Skeletal muscle tissue (tissue), 4 donors: ENCODE data around the gene TRIM47. TPM values are rescaled to one million over a fixed set of nuclear protein-coding genes. Genes with fewer than 3 reads are reported as not detected.

ENCODE experiments used
- H3K27ac ChIP-seq: one replicate; pipeline ENCODE4 v1.7.0; 2013; ENCODE audit warnings: mild to moderate bottlenecking, low read depth, low read length, inconsistent platforms
- H3K27me3 ChIP-seq, 3 donors: one replicate each; pipeline ENCODE4 v1.7.0; 2013; ENCODE audit warnings: low read length in 3 of 3; ENCODE audit not compliant: control insufficient read depth in 3 of 3, insufficient read depth in 3 of 3
- H3K36me3 ChIP-seq, 3 donors: one replicate each; pipeline ENCODE4 v1.7.0; 2013; ENCODE audit warnings: low read length in 3 of 3; ENCODE audit not compliant: control insufficient read depth in 3 of 3, insufficient read depth in 3 of 3
- H3K4me1 ChIP-seq, 3 donors: one replicate each; pipeline ENCODE4 v1.7.0; 2013; ENCODE audit warnings: low read length in 3 of 3, mild to moderate bottlenecking in 3 of 3; ENCODE audit not compliant: control insufficient read depth in 3 of 3, insufficient read depth in 3 of 3
- H3K4me3 ChIP-seq, 3 donors: one replicate each; pipeline ENCODE4 v1.7.0; 2013; ENCODE audit warnings: low read length in 3 of 3
- H3K9ac ChIP-seq, 3 donors: one replicate each; pipeline ENCODE4 v1.7.0; 2013; ENCODE audit warnings: low read length in 3 of 3, mild to moderate bottlenecking in 3 of 3, moderate library complexity in 2 of 3, low read depth in 1 of 3
- H3K9me3 ChIP-seq, 3 donors: one replicate each; pipeline ENCODE4 v1.7.0; 2013; ENCODE audit warnings: low read length in 3 of 3; ENCODE audit not compliant: control insufficient read depth in 3 of 3
- total RNA-seq: library from RNA; depleted of rRNA; stranded (reverse); fragments of >200 nt; gene quantifications from one replicate; pipeline ENCODE4 v1.2.3, GENCODE V29; 2014
- donor health status: Osteomylitis.

TRIM47 gene
- total RNA-seq, 1 donor from 2014 or later, result 23.5 TPM

DNA sequence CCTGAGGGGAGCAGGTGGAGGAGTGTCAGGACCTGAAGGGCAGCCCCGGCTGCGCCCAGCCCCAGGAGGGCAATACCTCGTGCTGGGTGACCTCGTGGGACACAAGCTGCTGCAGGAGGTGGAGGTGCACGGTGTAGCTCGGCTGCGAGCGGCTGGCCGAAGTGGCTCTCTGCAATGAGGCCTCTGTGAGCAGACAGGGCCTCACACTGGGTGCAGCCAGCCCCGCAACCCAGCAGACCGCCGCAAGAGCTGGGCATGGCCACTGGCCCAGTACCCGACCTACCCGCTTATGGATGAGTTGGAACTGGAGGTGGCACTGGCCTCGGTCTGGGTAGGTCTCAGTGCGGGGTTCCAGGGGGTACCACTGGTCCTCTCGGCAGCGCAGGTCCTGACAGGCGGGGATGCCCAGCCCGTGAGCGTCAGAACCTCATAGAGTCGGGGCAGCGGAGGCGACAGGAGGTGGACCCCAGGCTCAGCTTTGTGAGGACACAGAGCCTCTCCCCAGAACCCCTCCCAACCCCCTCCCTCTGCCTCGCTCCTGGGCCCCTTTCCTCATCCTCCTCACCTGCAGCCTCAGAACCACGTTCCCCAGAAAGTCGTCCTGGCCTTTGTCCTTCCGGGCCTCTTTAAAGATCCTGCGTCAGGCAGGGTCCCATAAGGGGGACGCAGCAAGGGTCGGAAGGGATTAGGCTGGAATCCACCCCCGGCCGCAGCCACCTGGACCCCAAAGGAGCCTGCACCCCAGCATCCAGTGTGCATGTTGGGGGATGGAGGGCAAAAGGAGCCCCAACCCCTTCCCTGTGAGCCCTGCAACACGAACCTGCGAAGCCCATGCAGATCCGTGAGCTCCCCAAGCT lies 38.2 kb downstream of the TRIM47 start:
- H3K27ac ChIP-seq, result no peak overlapping the region
- H3K36me3 ChIP-seq, result peaks cover 2 to 30% (median 9%) of the 10 kb centered on the region in 3 donors
- H3K4me1 ChIP-seq, result peaks cover 5 to 6% (median 5%) of the 10 kb centered on the region in 3 donors
- H3K27me3 ChIP-seq, result no peaks in the 10 kb centered on the region
- no peak overlapping the region for H3K4me3 ChIP-seq
- H3K9ac ChIP-seq, result no peak overlapping the region
- H3K9me3 ChIP-seq, result no peaks in the 10 kb centered on the region

DNA sequence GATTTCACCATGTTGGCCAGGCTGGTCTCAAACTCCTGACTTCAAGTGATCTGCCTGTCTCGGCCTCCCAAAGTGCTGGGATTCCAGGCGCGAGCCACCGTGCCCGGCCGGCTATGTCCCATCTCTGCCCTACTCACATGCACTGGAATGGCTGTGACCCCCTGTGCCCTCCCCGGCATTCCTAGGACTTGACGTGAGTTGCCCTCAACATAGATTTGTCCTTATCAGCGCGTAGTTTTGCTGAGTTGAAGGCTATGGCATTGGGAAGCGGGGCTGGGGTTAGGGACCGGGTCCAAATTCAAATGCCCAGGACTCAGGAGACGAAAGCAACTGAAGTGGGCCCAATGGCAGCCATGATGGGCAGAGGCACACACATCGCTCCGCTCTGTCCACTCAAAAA lies 40.0 kb downstream of the TRIM47 start:
- Histone ChIP-seq H3K27ac (no peak overlapping the region), H3K9me3 (no peaks in the 10 kb centered on the region), H3K9ac (no peak overlapping the region), H3K4me1 (peaks cover 0 to 11% (median 2%) of the 10 kb centered on the region in 3 donors), H3K27me3 (no peaks in the 10 kb centered on the region), H3K36me3 (peaks cover 2 to 47% (median 20%) of the 10 kb centered on the region in 3 donors), H3K4me3 (no peak overlapping the region)

GRCh38 chr17:75837899-75838298 lies 40.5 kb downstream of the TRIM47 start:
- peaks cover 0 to 11% (median 2%) of the 10 kb centered on the region in 3 donors for H3K4me1 ChIP-seq
- H3K36me3 ChIP-seq, result peaks cover 2 to 51% (median 24%) of the 10 kb centered on the region in 3 donors
- H3K27me3 ChIP-seq, result no peaks in the 10 kb centered on the region
- H3K9me3 ChIP-seq, result no peaks in the 10 kb centered on the region
- no peak overlapping the region for H3K9ac ChIP-seq
- H3K27ac ChIP-seq, result no peak overlapping the region
- no peak overlapping the region for H3K4me3 ChIP-seq

DNA sequence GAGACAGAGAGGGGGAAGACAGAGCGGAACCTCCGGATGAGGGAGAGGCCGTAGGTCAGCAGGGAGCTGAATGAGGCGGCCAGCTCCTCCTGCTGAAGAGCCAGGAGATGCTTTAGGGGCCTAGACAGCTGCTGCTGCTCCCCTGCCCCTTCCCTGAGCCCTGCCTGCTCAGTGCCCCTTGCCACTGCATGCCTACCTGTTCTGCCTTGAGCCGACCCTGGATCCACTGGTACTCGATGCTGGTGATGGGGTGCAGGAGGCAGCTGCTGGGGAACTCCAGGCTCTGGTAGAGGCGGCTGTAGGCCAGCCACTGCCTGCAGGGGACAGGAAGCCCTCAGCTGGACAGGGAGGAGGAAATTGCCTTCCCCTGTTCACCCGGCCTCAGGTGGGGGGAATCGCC lies 41.8 kb downstream of the TRIM47 start:
- H3K9me3 ChIP-seq, result no peaks in the 10 kb centered on the region
- peaks cover 2 to 46% (median 28%) of the 10 kb centered on the region in 3 donors for H3K36me3 ChIP-seq
- no peak overlapping the region for H3K27ac ChIP-seq
- H3K27me3 ChIP-seq, result no peaks in the 10 kb centered on the region
- no peak overlapping the region for H3K4me3 ChIP-seq
- H3K4me1 ChIP-seq, result peaks cover 0 to 16% (median 4%) of the 10 kb centered on the region in 3 donors
- H3K9ac ChIP-seq, result no peak overlapping the region

GRCh38 chr17:75835654-75835987 lies 42.8 kb downstream of the TRIM47 start:
- no peak overlapping the region for H3K4me3 ChIP-seq
- no peaks in the 10 kb centered on the region for H3K9me3 ChIP-seq
- no peak overlapping the region for H3K27ac ChIP-seq
- peaks cover 0 to 16% (median 4%) of the 10 kb centered on the region in 3 donors for H3K4me1 ChIP-seq
- no peak overlapping the region for H3K9ac ChIP-seq
- H3K27me3 ChIP-seq, result no peaks in the 10 kb centered on the region
- peaks cover 2 to 48% (median 31%) of the 10 kb centered on the region in 3 donors for H3K36me3 ChIP-seq

DNA sequence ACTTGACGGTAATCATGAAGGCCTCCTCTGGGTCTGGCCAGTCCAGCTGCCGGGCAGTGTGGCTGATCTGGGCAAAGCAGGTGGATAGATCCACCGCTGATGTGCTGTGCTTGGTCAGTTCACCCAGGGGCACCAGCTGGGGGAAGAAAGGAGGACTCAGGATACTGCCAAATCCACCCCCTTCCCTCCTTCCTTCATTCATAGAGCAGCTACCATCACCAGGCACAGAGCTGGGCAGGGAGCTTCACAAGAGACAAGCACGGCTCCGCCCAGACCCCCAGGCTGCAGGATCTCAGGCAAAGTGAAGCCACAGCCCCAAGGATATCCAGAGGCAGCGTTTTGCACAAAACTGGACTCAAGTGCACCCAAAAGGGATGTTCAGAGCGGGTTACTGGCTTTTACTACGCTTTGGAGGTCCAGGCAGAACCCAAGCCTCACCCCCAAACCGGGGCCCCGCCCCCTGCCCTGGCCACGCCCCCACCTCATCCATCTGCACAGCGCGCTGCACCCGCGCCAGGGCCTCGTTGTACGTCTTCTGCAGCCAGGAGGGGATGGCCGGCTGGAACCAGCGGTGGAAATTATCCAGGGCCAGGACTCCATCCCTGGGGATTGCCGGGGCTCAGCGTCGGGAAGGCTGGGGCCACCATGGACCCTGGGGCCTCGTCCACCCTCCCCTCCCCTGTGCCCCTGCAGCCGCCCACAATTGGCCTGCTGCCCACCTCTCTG lies 43.3 kb downstream of the TRIM47 start:
- Histone ChIP-seq H3K9ac (no peak overlapping the region), H3K27ac (no peak overlapping the region), H3K27me3 (no peaks in the 10 kb centered on the region), H3K9me3 (no peaks in the 10 kb centered on the region), H3K4me1 (peaks cover 0 to 16% (median 4%) of the 10 kb centered on the region in 3 donors), H3K4me3 (no peak overlapping the region), H3K36me3 (peaks cover 3 to 52% (median 33%) of the 10 kb centered on the region in 3 donors)

DNA sequence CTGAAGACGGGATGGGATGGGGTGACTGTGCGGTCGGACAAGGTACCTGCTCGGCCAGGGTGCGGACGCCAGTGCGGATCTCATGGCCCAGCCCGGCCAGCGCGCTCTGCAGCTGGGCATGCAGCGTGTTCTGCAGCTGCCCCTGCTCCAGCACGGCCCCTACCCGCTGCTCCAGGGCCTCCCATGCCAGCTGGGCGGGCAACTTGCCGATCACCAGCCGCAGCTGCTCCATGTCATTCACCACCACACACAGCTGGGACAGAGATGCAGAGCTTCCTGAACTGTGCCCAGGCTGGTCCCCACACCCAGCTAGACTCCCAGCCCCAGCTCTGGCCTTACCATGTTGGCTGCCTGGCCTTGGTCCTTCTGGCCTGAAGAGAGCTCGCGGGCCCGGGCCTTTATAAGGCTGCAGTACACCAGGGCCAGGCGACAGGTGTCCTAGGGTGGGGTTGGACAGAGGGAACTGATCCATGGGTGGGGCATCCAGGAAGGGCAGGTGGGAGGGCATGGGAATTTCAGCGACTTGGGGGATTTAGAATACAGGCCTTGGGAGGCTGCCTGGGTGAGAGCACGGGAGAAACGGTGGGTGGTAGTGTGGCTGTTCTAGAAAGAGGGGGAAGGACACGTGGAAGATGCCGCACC lies 44.0 kb downstream of the TRIM47 start:
- Histone ChIP-seq H3K27ac (no peak overlapping the region), H3K4me1 (peaks cover 0 to 16% (median 4%) of the 10 kb centered on the region in 3 donors), H3K4me3 (no peak overlapping the region), H3K9me3 (no peaks in the 10 kb centered on the region), H3K27me3 (no peaks in the 10 kb centered on the region), H3K9ac (no peak overlapping the region), H3K36me3 (peaks cover 4 to 47% (median 37%) of the 10 kb centered on the region in 3 donors)

DNA sequence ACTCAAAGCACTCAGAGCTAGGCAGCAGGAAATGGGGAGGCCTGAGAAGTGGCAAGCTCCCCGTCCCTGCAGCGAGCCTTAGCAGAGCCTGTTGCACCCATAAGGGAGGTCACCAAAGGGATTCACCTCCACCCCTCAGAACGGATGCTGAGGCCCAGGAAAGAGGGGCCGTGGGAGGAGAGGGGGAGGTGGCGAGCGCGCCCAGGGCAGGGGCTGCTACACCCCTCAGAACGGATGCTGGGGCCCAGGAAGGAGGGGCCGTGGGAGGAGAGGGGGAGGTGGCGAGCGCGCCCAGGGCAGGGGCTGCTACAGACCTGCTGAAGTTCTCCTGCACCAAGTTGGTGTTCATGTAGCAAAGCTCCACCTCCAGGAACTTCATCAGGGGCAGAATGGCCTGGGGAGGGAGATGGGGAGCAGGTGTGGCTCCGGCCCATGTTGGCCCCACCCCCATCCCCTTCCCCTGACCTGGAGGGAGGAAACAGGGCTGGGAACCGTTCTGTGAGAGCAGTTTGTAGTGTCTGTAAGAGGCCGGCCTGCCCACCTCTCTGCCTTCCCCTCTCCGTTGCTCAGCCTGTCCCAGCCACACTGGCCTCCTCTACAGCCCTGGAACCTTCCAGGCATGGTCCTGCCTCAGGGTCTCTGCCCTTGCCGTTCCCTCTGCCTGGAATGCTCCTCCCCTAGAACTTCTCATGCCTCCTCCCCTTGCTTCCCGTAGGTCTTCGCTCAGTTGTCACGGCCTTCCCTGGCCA lies 45.6 kb downstream of the TRIM47 start:
- H3K4me3 ChIP-seq, result no peak overlapping the region
- H3K9me3 ChIP-seq, result no peaks in the 10 kb centered on the region
- peaks cover 6 to 22% (median 14%) of the 10 kb centered on the region in 3 donors for H3K4me1 ChIP-seq
- H3K27ac ChIP-seq, result no peak overlapping the region
- H3K36me3 ChIP-seq, result peaks cover 4 to 51% (median 37%) of the 10 kb centered on the region in 3 donors
- H3K27me3 ChIP-seq, result no peaks in the 10 kb centered on the region
- H3K9ac ChIP-seq, result peak overlapping the region in 1 of 3 donors; percentile 7

DNA sequence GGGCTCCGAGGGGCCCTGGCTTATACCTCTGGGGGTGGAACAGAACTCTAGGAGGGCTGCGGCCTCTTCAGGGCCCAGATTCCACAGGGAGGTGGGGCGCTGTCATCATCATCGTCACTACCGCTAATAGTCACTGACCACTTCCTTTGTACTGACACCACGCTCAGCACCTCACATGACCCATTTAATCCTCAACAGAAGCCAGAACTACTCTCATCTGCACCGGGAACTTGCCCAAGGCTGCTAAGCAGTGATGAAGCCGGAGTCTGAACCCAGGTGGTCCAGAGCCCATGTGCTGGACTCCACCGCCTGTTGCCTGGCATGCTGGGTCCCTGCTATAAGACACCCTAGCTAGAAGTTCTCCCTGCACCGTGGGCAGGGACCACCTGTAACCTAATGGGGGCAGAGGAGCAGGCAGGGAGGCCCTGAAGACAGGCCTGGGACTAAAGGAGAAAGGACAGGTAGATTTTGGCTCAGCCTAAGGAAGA lies 46.2 kb downstream of the TRIM47 start:
- Histone ChIP-seq H3K9me3 (no peaks in the 10 kb centered on the region), H3K27ac (no peak overlapping the region), H3K4me3 (no peak overlapping the region), H3K27me3 (no peaks in the 10 kb centered on the region), H3K4me1 (peaks cover 12 to 28% (median 20%) of the 10 kb centered on the region in 3 donors), H3K36me3 (peaks cover 4 to 51% (median 37%) of the 10 kb centered on the region in 3 donors), H3K9ac (peak overlapping the region in 2 of 3 donors; percentile 7 to 16)
